Measurements from ENCODE around the gene DCC.

GRCh38 chr18:53489266-53489665, 1149.3 kb downstream of the DCC start:
- no peak for TF ChIP-seq CTCF (IDR thresholded peaks at IDR 0.05)
- no peak for TF ChIP-seq EP300 (IDR thresholded peaks at IDR 0.05)

All from tibial nerve (tissue), 4 donors.